OCI-LY1 (cell line): ENCODE measurements around the gene CTNNA3.

Experiments used
- H2AFZ ChIP-seq: fragments of 200-600 bp; sonication (generic), shearing (Covaris generic); 2 replicates; pipeline ENCODE4 v1.6.0; 2014; ENCODE audit warnings: antibody characterized with exemption, mild to moderate bottlenecking, low read length
- H3F3A ChIP-seq: fragments of 200-600 bp; sonication (generic), shearing (Covaris generic); 2 replicates; pipeline ENCODE4 v1.6.0; 2014; ENCODE audit warnings: mild to moderate bottlenecking, antibody characterized with exemption, low read length, moderate library complexity; ENCODE audit not compliant: insufficient read depth
- H3K27ac ChIP-seq: fragments of 200-600 bp; sonication (generic); 2 replicates; pipeline ENCODE4 v1.5.1; 2014; ENCODE audit warnings: low read length, mixed run types, mild to moderate bottlenecking, low read depth; ENCODE audit not compliant: poor library complexity, severe bottlenecking
- H3K27me3 ChIP-seq: fragments of 200-600 bp; sonication (generic); 2 replicates; pipeline ENCODE4 v1.6.0; 2014; ENCODE audit warnings: antibody characterized with exemption, mild to moderate bottlenecking, low read length, moderate library complexity; ENCODE audit not compliant: insufficient read depth
- H3K36me3 ChIP-seq: fragments of 200-600 bp; sonication (generic); 2 replicates; pipeline ENCODE4 v1.6.1; 2014; ENCODE audit warnings: mild to moderate bottlenecking, antibody characterized with exemption, low read length, moderate library complexity, mixed read lengths; ENCODE audit not compliant: insufficient read depth
- H3K4me1 ChIP-seq: fragments of 200-600 bp; sonication (generic); 2 replicates; pipeline ENCODE4 v1.5.1; 2014; ENCODE audit warnings: mild to moderate bottlenecking, low read length, moderate library complexity; ENCODE audit not compliant: insufficient read depth, severe bottlenecking
- H3K4me2 ChIP-seq: fragments of 200-600 bp; sonication (generic), shearing (Covaris generic); 2 replicates; pipeline ENCODE4 v1.6.1; 2014; ENCODE audit warnings: low read length
- H3K4me3 ChIP-seq: fragments of 200-600 bp; sonication (generic); 2 replicates; pipeline ENCODE4 v1.5.1; 2014; ENCODE audit warnings: low read length, low read depth, mild to moderate bottlenecking, mixed read lengths; ENCODE audit not compliant: poor library complexity, severe bottlenecking
- H3K79me2 ChIP-seq: fragments of 200-600 bp; shearing (Covaris generic); 2 replicates; pipeline ENCODE4 v1.6.1; 2016; ENCODE audit warnings: mixed run types, low read length, mixed read lengths; ENCODE audit not compliant: insufficient read depth
- H3K9ac ChIP-seq: fragments of 200-600 bp; sonication (generic), shearing (Covaris generic); 2 replicates; pipeline ENCODE4 v1.6.1; 2014; ENCODE audit warnings: mild to moderate bottlenecking, low read length, mixed read lengths
- H3K9me2 ChIP-seq: fragments of 200-600 bp; sonication (generic), shearing (Covaris generic); 2 replicates; pipeline ENCODE4 v1.6.1; 2014; ENCODE audit warnings: low read depth, mild to moderate bottlenecking, low read length, mixed read lengths
- H3K9me3 ChIP-seq: fragments of 200-600 bp; shearing (Covaris generic); 2 replicates; pipeline ENCODE4 v1.6.1; 2014; ENCODE audit warnings: low read length, mixed read lengths
- H4K20me1 ChIP-seq: fragments of 200-600 bp; sonication (generic), shearing (Covaris generic); 2 replicates; pipeline ENCODE4 v1.6.0; 2016; ENCODE audit warnings: mild to moderate bottlenecking, low read length; ENCODE audit not compliant: insufficient read depth
- CTCF ChIP-seq: fragments of 200-600 bp; sonication (generic), shearing (Covaris generic); IDR thresholded peaks from 2 replicates; pipeline ENCODE4 v1.5.1; 2017; ENCODE audit warnings: mild to moderate bottlenecking, antibody characterized with exemption, low read length, moderate library complexity, mixed read lengths
- EZH2 ChIP-seq: fragments of 200-600 bp; sonication (generic), shearing (Covaris generic); IDR thresholded peaks from 2 replicates; pipeline ENCODE4 v1.8.0; 2017; ENCODE audit warnings: borderline replicate concordance, mixed run types, mild to moderate bottlenecking, antibody characterized with exemption, low read length, moderate library complexity, mixed read lengths

Gene CTNNA3

GRCh38 chr10:66218981-66219587 lies 1476.9 kb downstream of the CTNNA3 start:
- H3K4me3 ChIP-seq: no peak overlapping the region
- no peaks in the 10 kb centered on the region for H3K79me2 ChIP-seq
- no peaks in the 10 kb centered on the region for H3K9me2 ChIP-seq
- no peaks in the 10 kb centered on the region for H4K20me1 ChIP-seq
- H3K36me3 ChIP-seq: no peaks in the 10 kb centered on the region
- no peak overlapping the region for H3K4me2 ChIP-seq
- H2AFZ ChIP-seq: no peak overlapping the region
- H3K27ac ChIP-seq: no peak overlapping the region
- no peaks in the 10 kb centered on the region for H3F3A ChIP-seq
- no peaks in the 10 kb centered on the region for H3K9me3 ChIP-seq
- no peaks in the 10 kb centered on the region for H3K27me3 ChIP-seq
- no peaks in the 10 kb centered on the region for H3K4me1 ChIP-seq
- TF ChIP-seq EZH2 (no peak), CTCF (no peak)
- H3K9ac ChIP-seq: no peak overlapping the region

DNA sequence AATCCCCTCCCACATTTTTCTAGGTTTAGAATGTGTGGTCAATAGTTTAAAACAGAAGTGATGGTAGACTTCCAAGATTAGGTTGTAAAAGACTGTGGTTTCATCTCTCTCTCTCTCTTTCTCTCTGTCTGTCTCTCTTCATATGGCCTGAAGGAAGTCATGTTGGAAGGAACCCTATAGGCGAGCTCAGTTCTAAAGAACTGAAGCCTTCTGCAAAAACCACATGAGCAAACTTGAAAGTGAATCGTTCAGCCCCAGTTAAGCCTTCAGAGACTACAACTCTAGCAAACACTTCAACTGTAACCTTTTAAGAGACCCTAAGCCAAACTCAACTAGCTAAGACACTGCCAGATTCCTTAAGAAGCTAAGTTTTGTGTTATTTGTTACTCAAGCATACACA lies 1477.7 kb downstream of the CTNNA3 start:
- Histone ChIP-seq H3K4me3 (no peak overlapping the region), H3K9me3 (no peaks in the 10 kb centered on the region), H3K27me3 (no peaks in the 10 kb centered on the region), H3K27ac (no peak overlapping the region), H2AFZ (no peak overlapping the region), H3K79me2 (no peaks in the 10 kb centered on the region), H3K9me2 (no peaks in the 10 kb centered on the region), H3K4me1 (no peaks in the 10 kb centered on the region), H3K36me3 (no peaks in the 10 kb centered on the region), H3K4me2 (no peak overlapping the region), H3K9ac (no peak overlapping the region), H3F3A (no peaks in the 10 kb centered on the region), H4K20me1 (no peaks in the 10 kb centered on the region)
- no peak for TF ChIP-seq CTCF
- TF ChIP-seq EZH2: no peak

DNA sequence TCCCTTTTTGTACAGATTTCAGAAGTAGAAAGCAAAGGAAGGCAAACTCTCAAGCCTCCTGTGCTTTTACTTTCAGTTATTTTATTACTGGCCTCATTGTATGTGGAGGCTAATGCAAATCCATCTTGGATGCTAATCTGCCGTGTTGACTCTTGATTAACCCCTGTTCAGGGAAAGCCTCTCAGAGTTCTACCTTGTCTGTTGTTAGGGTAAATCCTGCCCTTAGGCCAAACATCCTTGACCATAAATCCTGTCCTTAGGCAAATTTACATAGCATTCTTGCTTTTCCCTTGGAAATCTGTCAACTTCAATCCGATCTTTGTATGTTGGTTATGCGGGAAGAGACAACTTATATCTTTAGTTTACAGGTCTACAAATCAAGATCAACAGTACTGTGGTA lies 1480.1 kb downstream of the CTNNA3 start:
- Histone ChIP-seq H3K9me2 (no peaks in the 10 kb centered on the region), H3K36me3 (no peaks in the 10 kb centered on the region), H3K79me2 (no peaks in the 10 kb centered on the region), H3K4me1 (no peaks in the 10 kb centered on the region), H2AFZ (no peak overlapping the region), H3F3A (no peaks in the 10 kb centered on the region), H3K9me3 (no peaks in the 10 kb centered on the region), H3K27me3 (no peaks in the 10 kb centered on the region), H3K4me2 (no peak overlapping the region), H3K9ac (no peak overlapping the region), H3K4me3 (no peak overlapping the region), H4K20me1 (no peaks in the 10 kb centered on the region), H3K27ac (no peak overlapping the region)
- TF ChIP-seq CTCF (no peak), EZH2 (no peak)
